Hepatocyte (in vitro differentiated cells): ENCODE data around the gene KIF13A. TPM values are rescaled to one million over a fixed set of nuclear protein-coding genes. Genes with fewer than 3 reads are reported as not detected.

Source experiments
- DNase-seq: peaks from one replicate; pipeline ENCODE4 v3.0.0-alpha.2; 2016; ENCODE audit warnings: low spot score
- H2AFZ ChIP-seq: fragments of 200-600 bp; sonication (generic); 2 replicates; pipeline ENCODE4 v1.6.0; 2016; ENCODE audit warnings: antibody characterized with exemption, mild to moderate bottlenecking
- H3K27ac ChIP-seq: fragments of 200-600 bp; sonication (generic); 2 replicates; pipeline ENCODE4 v1.5.1; 2016; ENCODE audit warnings: mild to moderate bottlenecking
- H3K27me3 ChIP-seq: fragments of 200-600 bp; sonication (generic); 2 replicates; pipeline ENCODE4 v1.6.1; 2016
- H3K36me3 ChIP-seq: fragments of 200-600 bp; sonication (generic); replicated peaks from 2 replicates; pipeline ENCODE4 v1.5.1; 2016; ENCODE audit warnings: low read depth; ENCODE audit not compliant: insufficient read depth
- H3K4me1 ChIP-seq: fragments of 200-600 bp; sonication (generic); 2 replicates; pipeline ENCODE4 v1.5.1; 2016; ENCODE audit warnings: mild to moderate bottlenecking, moderate library complexity; ENCODE audit not compliant: insufficient read depth
- H3K4me2 ChIP-seq: fragments of 200-600 bp; sonication (generic); 2 replicates; pipeline ENCODE4 v1.6.0; 2016
- H3K4me3 ChIP-seq: fragments of 200-600 bp; sonication (generic); 2 replicates; pipeline ENCODE4 v1.5.1; 2016; ENCODE audit warnings: mild to moderate bottlenecking
- H3K79me2 ChIP-seq: fragments of 200-600 bp; sonication (generic); 2 replicates; pipeline ENCODE4 v1.6.0; 2017; ENCODE audit warnings: mild to moderate bottlenecking
- H3K9me2 ChIP-seq: fragments of 200-600 bp; sonication (generic); replicated peaks from 2 replicates; pipeline ENCODE4 v1.6.0; 2017; ENCODE audit warnings: mild to moderate bottlenecking; ENCODE audit not compliant: insufficient read depth
- H3K9me3 ChIP-seq: fragments of 200-600 bp; sonication (generic); 2 replicates; pipeline ENCODE4 v1.5.1; 2016; ENCODE audit warnings: low read depth, mild to moderate bottlenecking
- H4K20me1 ChIP-seq: fragments of 200-600 bp; sonication (generic); 2 replicates; pipeline ENCODE4 v1.6.0; 2016; ENCODE audit warnings: mild to moderate bottlenecking; ENCODE audit not compliant: insufficient read depth, poor library complexity, severe bottlenecking
- CTCF ChIP-seq: fragments of 200-600 bp; sonication (generic); IDR thresholded peaks from 2 replicates; pipeline ENCODE4 v1.5.1; 2016; ENCODE audit warnings: antibody characterized with exemption, mild to moderate bottlenecking; ENCODE audit not compliant: poor library complexity
- EZH2 ChIP-seq: fragments of 200-600 bp; sonication (generic); IDR thresholded peaks from 2 replicates; pipeline ENCODE4 v1.6.1; 2016; ENCODE audit warnings: antibody characterized with exemption, mild to moderate bottlenecking, borderline replicate concordance
- EZH2phosphoT487 ChIP-seq: fragments of 200-600 bp; sonication (generic); IDR thresholded peaks from one replicate; pipeline ENCODE4 v1.6.1; 2018; ENCODE audit warnings: antibody characterized with exemption, mild to moderate bottlenecking, low read depth, moderate library complexity; ENCODE audit not compliant: unreplicated experiment, severe bottlenecking
- WGBS: methylation state at CpG from one replicate; pipeline ENCODE4 v1.1.6; 2016; ENCODE audit warnings: low lambda C conversion rate; ENCODE audit errors: missing lambda C conversion rate; 5-methylcytosine and 5-hydroxymethylcytosine counted together
- polyA plus RNA-seq: library from polyadenylated mRNA; unstranded; fragments of >200 nt; fragmentation: Nextera tagmentation; extraction: Ambion mirVana; gene quantifications from 2 replicates; pipeline ENCODE4 v1.2.1, GENCODE V29; 2016
- total RNA-seq: library from RNA; depleted of rRNA; stranded (reverse); fragments of >200 nt; gene quantifications from 2 replicates; pipeline ENCODE4 v1.2.3, GENCODE V29; 2014

Gene KIF13A
- total and polyA plus RNA-seq, 2 experiments from 2014 or later = 13.0 to 27.9 TPM

- WGBS = 92% methylated on average over 3 of the region's 3 CpGs
- Histone ChIP-seq H3K4me1 (no peaks in the 10 kb centered on the region), H3K4me2 (no peak overlapping the region), H3K79me2 (no peaks in the 10 kb centered on the region), H3K4me3 (no peak overlapping the region), H3K27ac (no peak overlapping the region), H3K36me3 (no peaks in the 10 kb centered on the region), H2AFZ (no peak overlapping the region), H3K9me3 (no peaks in the 10 kb centered on the region), H3K9me2 (no peaks in the 10 kb centered on the region), H3K27me3 (no peaks in the 10 kb centered on the region), H4K20me1 (no peaks in the 10 kb centered on the region)
- DNase-seq = no peak
- no peak for TF ChIP-seq CTCF
- TF ChIP-seq EZH2phosphoT487 = no peak
- TF ChIP-seq EZH2 = no peak
Observed at GRCh38 chr6:17998003-17998402, 10.6 kb upstream of the KIF13A start.

GRCh38 chr6:17995414-17995813 is 8.0 kb upstream of the KIF13A start:
- Histone ChIP-seq H3K4me1 (no peaks in the 10 kb centered on the region), H3K4me3 (no peak overlapping the region), H2AFZ (no peak overlapping the region), H3K9me2 (no peaks in the 10 kb centered on the region), H3K79me2 (no peaks in the 10 kb centered on the region), H3K36me3 (no peaks in the 10 kb centered on the region), H4K20me1 (no peaks in the 10 kb centered on the region), H3K4me2 (no peak overlapping the region), H3K9me3 (no peaks in the 10 kb centered on the region), H3K27me3 (no peaks in the 10 kb centered on the region), H3K27ac (no peak overlapping the region)
- WGBS = 91% methylated on average over 4 of the region's 4 CpGs
- TF ChIP-seq EZH2 (no peak), EZH2phosphoT487 (no peak), CTCF (no peak)
- DNase-seq = no peak

- no peaks in the 10 kb centered on the region for H3K9me2 ChIP-seq
- DNase-seq = no peak
- no peaks in the 10 kb centered on the region for H3K36me3 ChIP-seq
- WGBS = 68% methylated on average over 2 of the region's 2 CpGs
- no peaks in the 10 kb centered on the region for H3K27me3 ChIP-seq
- H3K9me3 ChIP-seq = no peaks in the 10 kb centered on the region
- H3K4me2 ChIP-seq = no peak overlapping the region
- no peaks in the 10 kb centered on the region for H3K4me1 ChIP-seq
- TF ChIP-seq CTCF (no peak), EZH2 (no peak), EZH2phosphoT487 (no peak)
- no peak overlapping the region for H3K4me3 ChIP-seq
- H4K20me1 ChIP-seq = no peaks in the 10 kb centered on the region
- H3K79me2 ChIP-seq = no peaks in the 10 kb centered on the region
- H3K27ac ChIP-seq = no peak overlapping the region
- no peak overlapping the region for H2AFZ ChIP-seq
Observed at GRCh38 chr6:17994019-17994418, 6.6 kb upstream of the KIF13A start.
